SU-DHL-6 (cell line): Measurements from ENCODE around the gene GRIN2A.

ENCODE experiments used
- H2AFZ ChIP-seq: fragments of 200-600 bp; sonication (generic); 2 replicates; pipeline ENCODE4 v1.6.1; 2014; ENCODE audit warnings: low read depth, mild to moderate bottlenecking, moderate library complexity, mixed read lengths, antibody characterized with exemption, low read length; ENCODE audit not compliant: severe bottlenecking
- H3F3A ChIP-seq: fragments of 200-600 bp; shearing (Covaris generic); 2 replicates; pipeline ENCODE4 v1.6.0; 2016; ENCODE audit warnings: antibody characterized with exemption, mild to moderate bottlenecking; ENCODE audit not compliant: insufficient read depth
- H3K27ac ChIP-seq: fragments of 200-600 bp; sonication (generic); 2 replicates; pipeline ENCODE4 v1.5.1; 2016; ENCODE audit warnings: low read depth, mild to moderate bottlenecking, low read length, moderate library complexity, mixed read lengths
- H3K27me3 ChIP-seq: fragments of 200-600 bp; sonication (generic), shearing (Covaris generic); 2 replicates; pipeline ENCODE4 v1.6.0; 2014; ENCODE audit warnings: mild to moderate bottlenecking, low read length
- H3K36me3 ChIP-seq: fragments of 200-600 bp; sonication (generic); 2 replicates; pipeline ENCODE4 v1.6.1; 2014; ENCODE audit warnings: mild to moderate bottlenecking, low read length, mixed read lengths
- H3K4me2 ChIP-seq: fragments of 300-600, 200-600 bp; shearing (Covaris generic), sonication (generic); 2 replicates; pipeline ENCODE4 v1.6.0; 2014; ENCODE audit warnings: low read length, low read depth, mild to moderate bottlenecking; ENCODE audit not compliant: poor library complexity, severe bottlenecking
- H3K4me3 ChIP-seq: fragments of 200-600 bp; sonication (generic); 2 replicates; pipeline ENCODE4 v1.5.1; 2014; ENCODE audit warnings: antibody characterized with exemption, low read length, mild to moderate bottlenecking, mixed read lengths; ENCODE audit not compliant: insufficient read depth, poor library complexity, severe bottlenecking
- H3K79me2 ChIP-seq: fragments of 200-600 bp; sonication (generic); 2 replicates; pipeline ENCODE4 v1.6.1; 2014; ENCODE audit warnings: mild to moderate bottlenecking, low read length, moderate library complexity; ENCODE audit not compliant: insufficient read depth
- H3K9ac ChIP-seq: fragments of 200-600 bp; sonication (generic); 2 replicates; pipeline ENCODE4 v1.7.0; 2014; ENCODE audit warnings: mild to moderate bottlenecking, low read length
- H3K9me2 ChIP-seq: fragments of 200-600 bp; sonication (generic); replicated peaks from 2 replicates; pipeline ENCODE4 v1.6.1; 2014; ENCODE audit warnings: low read length; ENCODE audit not compliant: insufficient read depth
- H3K9me3 ChIP-seq: fragments of 200-600 bp; sonication (generic); 2 replicates; pipeline ENCODE4 v1.6.1; 2014; ENCODE audit warnings: low read length, mixed read lengths; ENCODE audit not compliant: insufficient read depth
- H4K20me1 ChIP-seq: fragments of 200-600 bp; sonication (generic); 2 replicates; pipeline ENCODE4 v1.6.1; 2014; ENCODE audit warnings: low read depth, mild to moderate bottlenecking, antibody characterized with exemption, low read length, moderate library complexity, mixed read lengths
- CTCF ChIP-seq: fragments of 200-600 bp; sonication (generic); IDR thresholded peaks from one replicate; pipeline ENCODE4 v1.5.1; 2017; ENCODE audit warnings: antibody characterized with exemption, mild to moderate bottlenecking, low read length, moderate library complexity; ENCODE audit not compliant: insufficient read depth, poor library complexity, severe bottlenecking
- EZH2phosphoT487 ChIP-seq: fragments of 200-600 bp; sonication (generic), shearing (Covaris generic); conservative IDR thresholded peaks from 2 replicates; pipeline ENCODE4 v1.6.1; 2018; ENCODE audit warnings: mild to moderate bottlenecking, antibody characterized with exemption, low read length, moderate library complexity, mixed read lengths

Gene GRIN2A

DNA sequence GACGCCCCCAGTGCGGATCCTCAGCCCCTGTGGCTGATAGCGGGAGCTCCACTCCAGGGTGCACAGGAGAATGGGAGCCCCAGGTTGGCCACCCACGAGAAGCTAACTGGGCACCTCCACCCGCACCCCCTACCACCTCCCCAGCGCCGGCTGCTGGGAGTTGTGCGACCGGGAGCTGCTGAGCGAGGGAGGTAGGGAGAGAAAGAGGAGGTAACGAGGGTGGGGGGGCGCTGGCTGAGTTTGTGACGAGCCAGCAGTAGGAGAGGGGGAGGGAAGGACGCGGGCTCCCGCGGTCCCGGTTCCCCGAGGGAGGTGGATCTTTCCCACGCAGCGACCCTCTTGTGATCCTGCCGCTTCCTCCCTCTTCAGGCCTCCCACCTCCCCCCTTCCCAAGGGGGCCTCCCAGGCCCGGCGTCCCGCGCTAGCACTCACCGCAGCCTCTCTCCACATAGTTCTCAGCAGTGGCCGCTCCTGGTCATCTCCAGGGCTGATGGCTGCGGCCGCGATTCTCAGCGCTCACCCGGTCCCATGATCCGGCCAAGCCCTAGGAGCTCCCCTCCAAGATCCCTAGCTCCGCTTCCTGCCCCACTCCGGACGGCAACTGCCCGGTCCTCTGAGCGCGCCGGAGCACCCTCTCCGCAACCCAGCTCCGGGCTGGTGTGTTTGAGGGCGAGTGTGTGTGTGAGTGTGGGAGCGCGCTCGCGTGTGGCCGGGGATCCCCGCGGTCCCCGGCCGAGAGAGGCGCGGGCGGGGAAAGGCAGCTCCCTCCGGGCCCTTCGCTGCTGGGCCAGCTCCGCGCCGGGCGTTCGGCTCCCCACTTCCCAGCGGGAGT is at the start of gene GRIN2A:
Gene GRIN2A (minus strand): TSS at position 207 of the 832 bp plus-strand sequence. CDS start 2,017 bp downstream, outside the sequence.
- no peaks in the 10 kb centered on the region for H3K9me3 ChIP-seq
- no peaks in the 10 kb centered on the region for H3K36me3 ChIP-seq
- no peaks in the 10 kb centered on the region for H3K27me3 ChIP-seq
- TF ChIP-seq EZH2phosphoT487, result no peak
- TF ChIP-seq CTCF, result no peak
- no peak within 1 kb of the TSS for H3K4me2 ChIP-seq
- H3K9me2 ChIP-seq, result no peaks in the 10 kb centered on the region
- no peak within 1 kb of the TSS for H3K27ac ChIP-seq
- no peak within 1 kb of the TSS for H2AFZ ChIP-seq
- no peak within 1 kb of the TSS for H3K9ac ChIP-seq
- no peaks in the 10 kb centered on the region for H3K79me2 ChIP-seq
- no peaks in the 10 kb centered on the region for H3F3A ChIP-seq
- no peaks in the 10 kb centered on the region for H4K20me1 ChIP-seq
- no peak within 1 kb of the TSS for H3K4me3 ChIP-seq

DNA sequence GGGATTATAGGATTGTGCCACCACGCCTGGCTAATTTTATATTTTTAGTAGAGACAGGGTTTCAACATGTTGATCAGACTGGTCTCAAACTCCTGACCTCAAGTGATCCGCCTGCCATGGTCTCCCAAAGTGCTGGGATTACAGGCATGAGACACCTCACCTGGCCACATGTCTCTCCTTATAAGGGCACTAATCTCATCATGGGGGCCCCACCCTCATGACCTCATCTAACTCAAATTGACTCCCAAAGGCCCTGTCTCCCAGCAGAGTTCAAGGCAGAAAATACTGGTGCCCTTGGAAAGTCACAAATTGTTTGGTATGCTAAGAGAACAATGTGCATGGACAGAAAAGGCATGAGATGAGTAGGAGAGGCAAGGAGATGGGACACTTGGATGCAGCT is 49.3 kb upstream of the GRIN2A start:
- Histone ChIP-seq H3F3A (no peaks in the 10 kb centered on the region), H4K20me1 (no peaks in the 10 kb centered on the region), H3K36me3 (no peaks in the 10 kb centered on the region), H2AFZ (no peak overlapping the region), H3K9me2 (no peaks in the 10 kb centered on the region), H3K9ac (no peak overlapping the region), H3K79me2 (no peaks in the 10 kb centered on the region), H3K9me3 (no peaks in the 10 kb centered on the region), H3K27ac (no peak overlapping the region), H3K27me3 (no peaks in the 10 kb centered on the region), H3K4me3 (no peak overlapping the region), H3K4me2 (no peak overlapping the region)
- TF ChIP-seq EZH2phosphoT487, result no peak
- no peak for TF ChIP-seq CTCF

DNA sequence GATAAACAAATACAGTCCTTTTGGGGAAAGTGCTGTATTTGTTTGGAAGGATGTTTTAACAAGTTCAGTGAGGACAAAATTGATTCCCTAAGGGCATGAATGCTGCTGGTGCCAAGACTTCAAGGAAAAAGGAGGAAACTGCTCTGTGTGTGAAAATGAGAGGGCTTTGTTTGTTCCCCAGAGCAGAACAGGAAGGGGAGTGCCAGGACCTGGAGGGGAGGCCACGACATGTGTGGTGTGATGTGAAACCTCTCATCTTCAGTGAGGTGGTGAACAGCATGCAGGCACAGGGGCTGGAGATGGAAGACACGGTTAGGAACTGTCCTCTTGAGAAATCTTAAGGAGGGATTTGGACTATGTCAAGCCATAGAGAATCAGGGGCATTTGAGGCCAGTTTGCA is 46.6 kb upstream of the GRIN2A start:
- Histone ChIP-seq H3K27me3 (no peaks in the 10 kb centered on the region), H3F3A (no peaks in the 10 kb centered on the region), H3K9me2 (no peaks in the 10 kb centered on the region), H3K4me3 (no peak overlapping the region), H3K36me3 (no peaks in the 10 kb centered on the region), H3K79me2 (no peaks in the 10 kb centered on the region), H3K9me3 (no peaks in the 10 kb centered on the region), H2AFZ (no peak overlapping the region), H3K9ac (no peak overlapping the region), H3K4me2 (no peak overlapping the region), H4K20me1 (no peaks in the 10 kb centered on the region), H3K27ac (no peak overlapping the region)
- TF ChIP-seq CTCF, result no peak
- TF ChIP-seq EZH2phosphoT487, result no peak
